ENCODE data around the gene SLC6A8.

DNA sequence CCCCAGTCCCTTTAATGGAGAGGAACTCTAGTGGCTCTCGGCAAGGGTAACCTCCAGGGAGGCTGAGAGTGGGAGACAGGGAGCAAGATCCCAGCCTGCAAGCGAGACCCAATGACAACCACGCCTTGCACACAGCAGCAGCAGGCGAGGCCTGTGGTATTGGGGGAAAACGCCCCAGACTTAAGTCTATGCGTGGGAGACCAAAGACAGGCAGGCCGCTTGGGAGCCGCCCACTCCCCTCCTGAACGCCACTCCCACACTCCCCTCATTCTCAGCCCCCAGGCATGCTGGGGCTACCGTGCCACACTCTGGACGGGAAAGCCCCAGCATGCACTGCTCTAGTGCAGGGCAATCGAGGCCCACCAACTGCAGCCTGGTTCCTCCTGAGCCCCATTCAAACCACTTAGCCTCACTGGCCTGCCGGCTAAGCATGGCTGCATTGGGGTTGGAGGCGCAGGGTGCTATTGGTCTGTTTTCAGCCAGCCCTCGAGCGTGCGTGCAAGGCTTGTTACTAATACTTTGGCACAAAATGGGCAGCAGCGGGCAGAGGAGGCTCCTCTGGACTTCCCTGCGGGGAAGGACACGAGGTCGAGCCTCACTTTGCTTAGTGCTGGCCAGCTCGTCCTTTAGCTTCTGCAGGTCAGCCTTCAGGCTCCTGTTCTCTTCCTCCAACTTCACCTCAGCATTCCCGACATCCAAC, 14.8 kb downstream of the SLC6A8 start:
- TF ChIP-seq POLR2A (IDR thresholded peaks at IDR 0.05; ENCODE audit: low read length) (no peak), GATA1 (IDR thresholded peaks at IDR 0.05; ENCODE audit: low read depth, low read length) (no peak)

Measured in erythroblast (primary cell).